Left forelimb (tissue), 1 donor: Measurements from ENCODE around the gene LYST.
"Not testable (repeated sequence)": the region's sequence is repeated elsewhere in the genome, so short reads cannot be mapped to it uniquely, and the experiment has no call there.

Experiments used
- DNase-seq: peaks from one replicate; pipeline ENCODE4 v3.0.0-alpha.2; 2018; ENCODE audit warnings: low spot score

The LYST gene

DNA sequence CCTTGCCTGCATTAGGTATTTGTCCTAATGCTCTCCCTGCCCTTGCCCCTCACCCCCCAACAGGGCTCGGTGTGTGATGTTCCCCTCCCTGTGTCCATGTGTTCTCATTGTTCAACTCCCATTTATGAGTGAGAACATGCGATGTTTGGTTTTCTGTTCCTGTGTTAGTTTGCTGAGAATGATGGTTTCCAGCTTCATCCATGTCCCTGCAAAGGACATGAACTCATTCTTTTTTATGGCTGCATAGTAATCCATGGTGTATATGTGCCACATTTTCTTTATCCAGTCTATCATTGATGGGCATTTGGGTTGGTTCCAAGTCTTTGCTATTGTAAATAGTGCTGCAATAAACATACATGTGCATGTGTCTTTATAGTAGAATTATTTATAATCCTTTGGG, 228.1 kb downstream of the LYST start:
- DNase-seq = not testable (repeated sequence)

GRCh38 chr1:235637756-235638534, 228.8 kb downstream of the LYST start:
- no peak for DNase-seq

DNA sequence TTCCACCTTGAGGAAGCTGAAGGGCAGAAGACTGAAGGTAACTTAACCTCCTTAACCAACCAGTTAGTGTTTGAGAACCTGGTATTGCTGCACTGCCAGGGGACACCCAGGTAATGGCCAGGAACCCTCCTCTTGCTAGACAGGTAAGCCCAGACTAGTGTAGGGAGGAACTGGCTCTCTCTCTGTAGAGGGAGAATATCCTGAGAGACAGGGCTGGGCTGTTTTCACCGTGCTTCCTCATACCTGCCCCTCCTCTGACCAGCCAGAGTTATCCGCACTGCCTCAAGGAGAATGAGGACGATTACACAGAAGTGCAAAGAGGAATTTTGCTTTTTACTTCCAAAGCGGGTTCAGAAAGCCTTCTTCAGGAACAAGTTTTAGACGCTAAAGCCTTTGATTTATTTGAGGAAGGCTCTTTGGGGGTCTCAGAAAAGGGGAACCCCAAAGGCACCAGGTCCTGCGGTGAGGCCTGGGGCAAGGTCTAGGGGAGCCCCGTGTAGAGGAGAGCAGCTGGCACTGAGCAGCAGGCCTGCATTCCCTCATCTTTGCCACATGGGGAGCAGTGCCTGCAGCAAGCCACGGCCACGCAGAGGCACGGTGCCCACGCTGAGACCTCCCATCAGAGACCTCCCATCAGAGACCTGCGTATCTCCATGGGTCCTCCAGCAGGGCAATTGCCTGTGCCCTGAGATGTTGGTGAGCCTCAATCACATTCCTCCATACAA, 230.6 kb downstream of the LYST start:
- peak; percentile 40 for DNase-seq

GRCh38 chr1:235632506-235633401, 234.0 kb downstream of the LYST start:
- no peak for DNase-seq

DNA sequence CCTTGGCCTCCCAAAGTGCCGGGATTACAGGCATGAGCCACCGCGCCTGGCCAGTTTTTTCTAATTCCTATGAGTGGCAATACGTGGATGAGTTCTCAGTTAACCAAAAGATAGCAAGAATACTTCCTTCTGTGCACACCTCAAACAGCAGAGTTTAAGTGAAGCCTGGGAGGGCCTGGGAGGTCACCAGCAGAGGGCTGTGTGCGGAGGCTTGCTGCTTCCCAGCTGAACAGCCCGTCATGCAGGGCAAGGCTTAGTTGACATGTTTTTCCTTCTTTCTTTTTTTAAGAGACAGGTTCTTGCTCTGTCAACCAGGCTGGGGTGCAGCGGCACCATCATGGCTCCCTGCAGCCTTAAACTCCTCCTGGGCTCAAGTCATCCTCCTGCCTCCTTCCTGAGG, 234.9 kb downstream of the LYST start:
- DNase-seq = no peak

DNA sequence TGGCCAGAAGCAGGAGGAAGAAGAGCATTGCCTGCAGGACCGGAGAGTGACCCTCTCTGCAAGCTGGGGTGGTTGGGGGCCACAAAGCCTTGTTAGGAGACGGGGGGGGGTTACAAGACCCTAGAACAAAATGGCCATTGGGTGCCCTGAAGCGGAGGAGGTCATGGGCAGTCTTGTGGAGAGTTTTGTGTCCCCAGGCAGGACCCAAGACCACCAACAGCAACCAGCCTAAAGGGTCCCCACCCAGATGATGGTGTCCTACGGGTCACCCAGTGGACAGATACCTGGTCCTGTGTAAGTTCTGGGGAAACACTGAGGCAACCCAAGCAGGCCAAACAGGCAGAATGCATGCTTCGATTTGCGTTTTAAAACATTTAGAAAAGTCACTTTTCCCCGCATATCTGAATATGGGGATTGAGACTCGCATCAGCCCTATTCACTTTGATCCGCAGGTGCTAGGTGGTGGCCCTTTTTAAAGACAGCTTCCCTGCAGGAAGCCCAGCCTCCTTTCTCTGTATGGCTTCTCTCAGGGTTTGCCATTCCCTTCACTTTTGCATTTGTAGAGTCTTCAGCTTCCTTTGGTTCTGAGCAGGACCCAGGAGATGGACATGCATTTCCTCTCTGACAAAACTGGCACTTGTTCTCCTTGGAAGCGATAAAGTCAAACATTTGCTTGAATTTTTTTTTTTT, 238.2 kb downstream of the LYST start:
- DNase-seq = no peak

- DNase-seq = no peak
These were observed 240.9 kb downstream of the LYST start for GRCh38 chr1:235625831-235626230.

GRCh38 chr1:235625340-235625739, 241.4 kb downstream of the LYST start:
- DNase-seq = no peak

- DNase-seq = no peak
These were observed 241.9 kb downstream of the LYST start for GRCh38 chr1:235624721-235625333.

DNA sequence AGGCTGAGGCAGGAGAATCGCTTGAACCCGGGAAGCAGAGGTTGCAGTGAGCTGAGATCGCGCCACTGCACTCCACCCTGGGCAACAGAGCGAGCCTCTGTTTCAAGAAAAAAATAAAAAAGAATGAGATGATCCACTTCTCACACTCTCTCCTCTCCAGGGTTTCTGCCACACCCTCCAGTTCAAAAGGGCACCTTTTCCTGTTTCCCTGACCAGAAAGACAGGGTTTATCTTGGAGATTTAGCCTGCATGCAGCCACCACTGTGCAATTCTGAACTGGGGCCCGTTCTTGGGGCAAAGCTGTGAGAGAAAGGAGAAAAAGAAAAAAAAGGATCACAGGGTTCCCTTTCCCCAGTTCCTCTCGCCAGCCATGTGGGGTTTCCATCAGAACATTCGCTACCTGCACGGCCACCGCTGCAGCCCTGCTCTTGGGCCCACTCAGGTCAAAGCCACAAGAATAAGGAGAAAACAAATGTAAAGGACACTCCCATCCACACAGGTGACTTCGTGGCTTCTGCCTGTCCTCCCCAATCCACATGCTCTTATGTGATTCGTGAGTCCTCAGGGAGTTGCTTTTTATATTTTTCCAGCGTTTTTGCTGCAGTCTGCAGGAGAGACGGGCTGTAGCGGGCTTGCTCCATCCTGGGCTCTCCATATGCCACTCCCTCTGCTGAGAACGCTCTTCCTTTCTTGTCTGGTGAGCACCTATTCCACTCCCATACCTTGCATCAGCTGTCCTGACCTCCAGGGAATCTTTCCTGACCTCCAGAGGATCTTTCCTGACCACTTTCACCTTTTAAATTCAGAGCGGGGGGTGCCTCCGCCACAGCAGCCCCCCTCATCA, 243.5 kb downstream of the LYST start:
- DNase-seq = no peak

- DNase-seq = not testable (repeated sequence)
These were observed 247.6 kb downstream of the LYST start for GRCh38 chr1:235619149-235619548.

- no peak for DNase-seq
These were observed 248.9 kb downstream of the LYST start for GRCh38 chr1:235617808-235618207.

GRCh38 chr1:235617140-235617539, 249.6 kb downstream of the LYST start:
- DNase-seq = no peak

DNA sequence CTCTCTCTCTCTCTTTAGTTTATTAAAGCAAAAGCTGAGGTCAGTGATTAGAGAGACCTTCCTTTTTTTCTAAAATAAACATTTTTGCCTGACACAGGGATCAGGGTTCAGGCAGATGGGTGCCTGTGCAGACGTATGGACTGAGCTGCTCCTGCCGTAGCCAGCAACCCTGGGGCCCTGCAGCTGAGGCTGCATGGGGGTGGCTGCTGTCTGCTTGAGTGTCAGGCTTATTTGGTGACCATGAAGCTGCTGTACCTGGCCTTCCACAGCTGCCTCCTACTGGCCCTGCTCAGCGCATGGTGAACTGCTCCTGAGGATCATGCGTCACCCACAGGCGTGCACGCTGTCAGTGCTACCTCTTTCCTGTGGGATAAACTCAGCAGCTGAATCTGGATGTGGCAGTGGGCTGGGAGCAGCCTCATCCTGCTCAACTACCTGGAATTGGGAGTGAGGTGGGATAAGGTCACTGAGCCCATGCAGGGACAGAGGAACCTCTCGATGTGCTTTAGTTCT, 252.2 kb downstream of the LYST start:
- no peak for DNase-seq

- DNase-seq = no peak
These were observed 253.1 kb downstream of the LYST start for GRCh38 chr1:235613602-235614001.

GRCh38 chr1:235612761-235613160, 253.9 kb downstream of the LYST start:
- no peak for DNase-seq
